GM13977 (cell line): ENCODE measurements around the gene DDIAS.

ENCODE experiments used
- DNase-seq: peaks from one replicate; pipeline ENCODE4 v3.0.0; 2012; ENCODE audit warnings: low spot score
- CTCF ChIP-seq: IDR thresholded peaks from 2 replicates; pipeline ENCODE4 v1.5.1; 2012; ENCODE audit warnings: mild to moderate bottlenecking, control low read depth; ENCODE audit not compliant: insufficient read depth; ENCODE audit errors: extremely low read depth, missing control alignments
- in situ Hi-C: fragments of 300-500 bp; cut with MboI; formaldehyde crosslinking; loops from one replicate; pipeline ENCODE4 v1.12.0; 2022; ENCODE audit warnings: low sequenced_read_pairs, low pct_unique_long_range_greater_than_20kb, mixed read lengths, inconsistent platforms; ENCODE audit not compliant: unreplicated experiment

DDIAS gene

GRCh38 chr11:82896183-82896582 lies 5.4 kb upstream of the DDIAS start:
- DNase-seq: no peak
- in situ Hi-C loops: no loop called here
- TF ChIP-seq CTCF: no peak

- in situ Hi-C loops: no loop called here
- no peak for TF ChIP-seq CTCF
- no peak for DNase-seq
Observed at GRCh38 chr11:82898241-82898640, 3.3 kb upstream of the DDIAS start.

- in situ Hi-C loops: no loop called here
- no peak for DNase-seq
- TF ChIP-seq CTCF: no peak
Observed at GRCh38 chr11:82899186-82899820, 2.2 kb upstream of the DDIAS start.

- no peak for TF ChIP-seq CTCF
- DNase-seq: no peak
- in situ Hi-C loops: loop anchor here (10.0 kb wide), 2 partner anchors 175 to 345 kb away; partner anchors contain the start of gene RAB30
Observed at GRCh38 chr11:82899957-82900276, 1.6 kb upstream of the DDIAS start.

GRCh38 chr11:82900277-82901164 lies 1.0 kb upstream of the DDIAS start, which contains the start of gene PRCP:
PRCP (minus strand) TSS chr11:82900430; CDS start chr11:82900402, 28 bp downstream.
- no peak for TF ChIP-seq CTCF
- DNase-seq: peak; percentile 88
- in situ Hi-C loops: loop anchor here (10.0 kb wide), 2 partner anchors 174 to 344 kb away; partner anchors contain the start of gene RAB30

GRCh38 chr11:82901922-82902485 lies 468 bp downstream of the DDIAS start:
- TF ChIP-seq CTCF: no peak
- in situ Hi-C loops: loop anchor here (10.0 kb wide), 2 partner anchors 173 to 343 kb away; partner anchors contain the start of gene RAB30

More at GRCh38 chr11:82901922-82902485, 468 bp downstream of the DDIAS start:
- no peak for DNase-seq
